NCI-H2107 treated with DMSO at 0.1 percent for 48 hours (cell line): ENCODE results near the gene UNC13B.
"Not testable (repeated sequence)": the region's sequence is repeated elsewhere in the genome, so short reads cannot be mapped to it uniquely, and the experiment has no call there.

Experiments used
- DNase-seq: peaks from one replicate; lab custom pipeline; 2025; ENCODE audit not compliant: unreplicated experiment; lab: John Stamatoyannopoulos, UW

UNC13B gene

GRCh38 chr9:35220659-35221338 lies 59.0 kb downstream of the UNC13B start:
- DNase-seq = no peak

GRCh38 chr9:35225677-35226076 lies 63.9 kb downstream of the UNC13B start:
- DNase-seq = no peak

GRCh38 chr9:35226651-35227050 lies 64.8 kb downstream of the UNC13B start:
- no peak for DNase-seq

- no peak for DNase-seq
Measured at GRCh38 chr9:35227284-35227683, 65.5 kb downstream of the UNC13B start.

- DNase-seq = no peak
Measured at GRCh38 chr9:35229066-35229778, 67.4 kb downstream of the UNC13B start.

- no peak for DNase-seq
Measured at GRCh38 chr9:35229779-35230143, 68.0 kb downstream of the UNC13B start.

GRCh38 chr9:35232867-35233544 lies 71.2 kb downstream of the UNC13B start:
- peak; percentile 32 for DNase-seq

GRCh38 chr9:35236692-35237091 lies 74.9 kb downstream of the UNC13B start:
- no peak for DNase-seq

- peak; percentile 63 for DNase-seq
Measured at GRCh38 chr9:35237311-35237710, 75.5 kb downstream of the UNC13B start.

- DNase-seq = not testable (repeated sequence)
Measured at GRCh38 chr9:35245945-35246344, 84.1 kb downstream of the UNC13B start.

GRCh38 chr9:35253075-35253474 lies 91.3 kb downstream of the UNC13B start:
- no peak for DNase-seq

GRCh38 chr9:35254237-35254636 lies 92.4 kb downstream of the UNC13B start:
- DNase-seq = peak; percentile 5

- DNase-seq = no peak
Measured at GRCh38 chr9:35254984-35255857, 93.4 kb downstream of the UNC13B start.

GRCh38 chr9:35257986-35258659 lies 96.3 kb downstream of the UNC13B start:
- DNase-seq = no peak

- DNase-seq = peak; percentile 79
Measured at GRCh38 chr9:35258660-35259474, 97.1 kb downstream of the UNC13B start.

GRCh38 chr9:35260186-35260585 lies 98.4 kb downstream of the UNC13B start:
- DNase-seq = no peak

GRCh38 chr9:35262064-35262463 lies 100.3 kb downstream of the UNC13B start:
- DNase-seq = no peak

GRCh38 chr9:35267710-35268109 lies 105.9 kb downstream of the UNC13B start:
- DNase-seq = no peak

GRCh38 chr9:35269919-35270318 lies 108.1 kb downstream of the UNC13B start:
- no peak for DNase-seq

- no peak for DNase-seq
Measured at GRCh38 chr9:35271637-35272036, 109.8 kb downstream of the UNC13B start.
